IMR-90 (cell line): ENCODE results near the gene ADGRF5. TPM values are rescaled to one million over a fixed set of nuclear protein-coding genes. Genes with fewer than 3 reads are reported as not detected.

ENCODE experiments used
- ATAC-seq: fragments of 200-7000 bp; cut with Tn5 transposase; 2 replicates; pipeline ENCODE4 v1.9.1; 2020; ENCODE audit warnings: low read depth, mild to moderate bottlenecking, moderate library complexity
- BruUV-seq: library from RNA; stranded (reverse); fragments of 400-500 nt; replicated peaks from 2 replicates; lab custom pipeline; 2021; lab: Mats Ljungman, UMichigan
- CTCF ChIA-PET: fragments of 300-600 bp; formaldehyde crosslinking; extraction: SDS; loops from one replicate; lab custom pipeline; 2021; ENCODE audit warnings: antibody characterized with exemption; lab: Yijun Ruan, JAX
- POLR2A ChIA-PET: fragments of 300-600 bp; sonication (Branson Sonifier 250); formaldehyde crosslinking; loops from one replicate; lab custom pipeline; 2022; ENCODE audit warnings: antibody characterized with exemption; ENCODE audit not compliant: unreplicated experiment; lab: Charles Lee
- DNase-seq: peaks from one replicate; pipeline ENCODE4 v3.0.0; 2013
- H2AFZ ChIP-seq: replicated peaks from 2 replicates; pipeline ENCODE3; 2013; ENCODE audit warnings: low read length, mild to moderate bottlenecking; ENCODE audit not compliant: poor library complexity
- H2AK5ac ChIP-seq: 2 replicates; pipeline ENCODE4 v1.6.1; 2013; ENCODE audit warnings: low read depth, low read length, inconsistent platforms
- H2AK9ac ChIP-seq: replicated peaks from 2 replicates; pipeline ENCODE3; 2013; ENCODE audit warnings: mild to moderate bottlenecking, low read depth, low read length, moderate library complexity; ENCODE audit not compliant: poor library complexity
- H2BK120ac ChIP-seq: 2 replicates; pipeline ENCODE4 v1.6.1; 2013; ENCODE audit warnings: low read depth, low read length, inconsistent platforms
- H2BK15ac ChIP-seq: 3 replicates; pipeline ENCODE4 v1.6.1; 2013; ENCODE audit warnings: low read depth, low read length, inconsistent platforms
- H2BK20ac ChIP-seq: 2 replicates; pipeline ENCODE4 v1.6.1; 2013; ENCODE audit warnings: low read depth, mild to moderate bottlenecking, inconsistent platforms, low read length, moderate library complexity
- H2BK5ac ChIP-seq: 2 replicates; pipeline ENCODE4 v1.6.1; 2013; ENCODE audit warnings: mild to moderate bottlenecking, low read depth, low read length, inconsistent platforms; ENCODE audit not compliant: poor library complexity, severe bottlenecking
- H3K14ac ChIP-seq: replicated peaks from 2 replicates; pipeline ENCODE4 v1.6.1; 2013; ENCODE audit warnings: low read depth, low read length, inconsistent platforms
- H3K18ac ChIP-seq: 2 replicates; pipeline ENCODE4 v1.6.1; 2013; ENCODE audit warnings: low read depth, low read length, control low read depth
- H3K23ac ChIP-seq: 2 replicates; pipeline ENCODE4 v1.6.1; 2013; ENCODE audit warnings: low read depth, low read length, inconsistent platforms
- H3K27ac ChIP-seq: 2 replicates; pipeline ENCODE4 v1.5.1; 2013; ENCODE audit warnings: mild to moderate bottlenecking, control low read depth, low read length; ENCODE audit not compliant: insufficient read depth
- H3K27me3 ChIP-seq: 2 replicates; pipeline ENCODE4 v1.6.1; 2013; ENCODE audit warnings: low read length; ENCODE audit not compliant: control insufficient read depth, insufficient read depth
- H3K36me3 ChIP-seq: 2 replicates; pipeline ENCODE4 v1.6.1; 2013; ENCODE audit warnings: low read length, mixed read lengths; ENCODE audit not compliant: control insufficient read depth, insufficient read depth
- H3K4ac ChIP-seq: 2 replicates; pipeline ENCODE4 v1.6.1; 2013; ENCODE audit warnings: low read depth, low read length, inconsistent platforms
- H3K4me1 ChIP-seq: 2 replicates; pipeline ENCODE4 v1.6.1; 2013; ENCODE audit warnings: low read length, mixed read lengths; ENCODE audit not compliant: control insufficient read depth, insufficient read depth
- H3K4me2 ChIP-seq: 2 replicates; pipeline ENCODE4 v1.6.1; 2013; ENCODE audit warnings: low read depth, mild to moderate bottlenecking, control low read depth, low read length, moderate library complexity
- H3K4me3 ChIP-seq: 2 replicates; pipeline ENCODE4 v1.5.1; 2013; ENCODE audit warnings: low read depth, mild to moderate bottlenecking, control low read depth, low read length, moderate library complexity; ENCODE audit not compliant: insufficient read depth
- H3K56ac ChIP-seq: 2 replicates; pipeline ENCODE4 v1.6.1; 2013; ENCODE audit warnings: low read length, inconsistent platforms; ENCODE audit not compliant: insufficient read depth; ENCODE audit errors: extremely low read depth
- H3K79me1 ChIP-seq, 2 experiments: 2 replicates each; pipeline ENCODE4 v1.6.1; 2013; ENCODE audit warnings: low read length in 2 of 2, inconsistent platforms in 1 of 2, low read depth in 1 of 2
- H3K9ac ChIP-seq: 2 replicates; pipeline ENCODE4 v1.6.1; 2013; ENCODE audit warnings: low read depth, low read length, control low read depth
- H3K9me1 ChIP-seq: 2 replicates; pipeline ENCODE4 v1.6.1; 2013; ENCODE audit warnings: low read length, inconsistent platforms; ENCODE audit not compliant: insufficient read depth
- H3K9me3 ChIP-seq: 2 replicates; pipeline ENCODE4 v1.6.1; 2013; ENCODE audit warnings: low read length; ENCODE audit not compliant: control insufficient read depth, insufficient read depth
- H4K20me1 ChIP-seq: 2 replicates; pipeline ENCODE4 v1.6.1; 2013; ENCODE audit warnings: low read length, inconsistent platforms; ENCODE audit not compliant: insufficient read depth
- H4K5ac ChIP-seq: 2 replicates; pipeline ENCODE4 v1.6.1; 2013; ENCODE audit warnings: mild to moderate bottlenecking, low read depth, low read length, control low read depth
- H4K8ac ChIP-seq, 2 experiments: 2 replicates each; pipeline ENCODE4 v1.6.1; 2013; ENCODE audit warnings: low read depth in 2 of 2, low read length in 2 of 2, control low read depth in 1 of 2, inconsistent platforms in 1 of 2
- H4K91ac ChIP-seq: 2 replicates; pipeline ENCODE4 v1.6.1; 2013; ENCODE audit warnings: low read depth, low read length, inconsistent platforms; ENCODE audit not compliant: insufficient read depth
- MAFK ChIP-seq: IDR thresholded peaks from 2 replicates; pipeline ENCODE4 v1.6.1; 2012; ENCODE audit warnings: low read depth, low read length, improper control_type of control experiment
- NFE2L2 ChIP-seq: fragments of 150-350 bp; IDR thresholded peaks from 2 replicates; pipeline ENCODE4 v1.6.1; 2016; ENCODE audit warnings: low read depth, mild to moderate bottlenecking, low read length
- RFX5 ChIP-seq: IDR thresholded peaks from 2 replicates; pipeline ENCODE4 v1.8.0; 2012; ENCODE audit warnings: low read depth, mild to moderate bottlenecking, low read length, moderate library complexity
- WGBS, 2 experiments: methylation state at CpG; one replicate each; pipeline versions ENCODE4 v1.1.5 to v1.1.7; 2013; ENCODE audit warnings: missing lambda C conversion rate in 2 of 2; ENCODE audit not compliant: insufficient read length in 1 of 2; ENCODE audit errors: extremely low coverage in 2 of 2; 5-methylcytosine and 5-hydroxymethylcytosine counted together
- dilution Hi-C: fragments of 300-500 bp; cut with HindIII; formaldehyde crosslinking; loops from one replicate; pipeline ENCODE4 v1.14.3; 2018; ENCODE audit warnings: low sequenced_read_pairs; ENCODE audit not compliant: unreplicated experiment
- in situ Hi-C: fragments of 300-500 bp; cut with MboI; formaldehyde crosslinking; loops from 3 replicates; pipeline ENCODE4 v1.14.3; 2019; ENCODE audit warnings: low sequenced_read_pairs, inconsistent platforms, mixed read lengths
- intact Hi-C: fragments of 100-400 bp; cut with micrococcal nuclease; formaldehyde crosslinking; loops from 2 replicates; pipeline ENCODE4 v1.10.0; 2022
- polyA plus RNA-seq, 3 experiments: library from polyadenylated mRNA; depleted of rRNA; stranded (reverse); fragments of >200 nt; gene quantifications; 2 replicates each; pipeline ENCODE4 v1.2.3, GENCODE V29; 2012; ENCODE audit warnings: low replicate concordance in 1 of 3
- total RNA-seq: library from RNA; depleted of rRNA; stranded (reverse); fragments of >200 nt; gene quantifications from 2 replicates; pipeline ENCODE4 v1.2.3, GENCODE V29; 2012
- TF ChIP-seq, protein P1 (sequence below): fragments of 150-350 bp; IDR thresholded peaks from 2 replicates; pipeline ENCODE4 v1.6.1; 2017; ENCODE audit warnings: mild to moderate bottlenecking, antibody characterized with exemption, low read length, low read depth

Gene ADGRF5
- total and polyA plus RNA-seq, 2 of the 4 experiments (the other 2 are of a cell fraction) = not detected

DNA sequence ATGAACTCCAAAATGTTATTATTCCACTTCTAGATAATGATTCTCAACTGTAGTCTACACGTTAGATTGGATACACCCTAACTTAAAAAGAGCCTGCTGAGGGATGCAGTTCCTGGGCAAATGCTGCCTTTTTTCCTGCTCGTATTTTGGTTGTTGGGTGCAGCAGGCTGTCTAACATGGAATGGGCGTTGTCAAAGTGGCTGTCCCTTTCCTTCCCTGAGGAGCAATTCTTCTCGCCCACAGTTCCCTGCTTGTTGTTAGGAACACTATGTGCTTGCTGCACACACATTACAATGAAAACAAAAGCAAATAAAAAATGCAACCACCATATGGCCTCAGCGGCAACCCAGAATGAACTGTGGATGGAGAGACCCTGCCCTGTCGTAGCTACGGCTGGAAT is 1.7 kb upstream of the ADGRF5 start:
- Histone ChIP-seq H4K91ac (no peak overlapping the region), H3K4ac (no peak overlapping the region), H4K5ac (no peak overlapping the region), H3K56ac (no peak overlapping the region), H3K9me1 (no peaks in the 10 kb centered on the region), H3K79me1 (no peaks in the 10 kb centered on the region), H3K14ac (no peak overlapping the region), H3K36me3 (no peaks in the 10 kb centered on the region), H3K4me2 (no peak overlapping the region), H3K9me3 (no peaks in the 10 kb centered on the region), H2AK9ac (no peak overlapping the region), H3K23ac (no peak overlapping the region), H3K18ac (no peak overlapping the region), H3K4me1 (no peaks in the 10 kb centered on the region), H3K27me3 (no peaks in the 10 kb centered on the region), H3K9ac (no peak overlapping the region), H2BK5ac (no peak overlapping the region), H2AFZ (no peak overlapping the region), H2BK15ac (no peak overlapping the region), H2BK120ac (no peak overlapping the region), H2BK20ac (no peak overlapping the region), H4K20me1 (no peaks in the 10 kb centered on the region), H3K27ac (no peak overlapping the region), H2AK5ac (no peak overlapping the region), H3K4me3 (no peak overlapping the region), H4K8ac (no peak overlapping the region)
- no CpG with 5 or more reads among the region's 7 CpGs for WGBS, 2 experiments
- dilution Hi-C loops (no loop called here), in situ Hi-C loops (no loop called here), intact Hi-C loops (no loop called here)
- no TSS peak for BruUV-seq
- ATAC-seq (no peak), DNase-seq (no peak)
- CTCF ChIA-PET = no interaction called here
- TF ChIP-seq, protein P1, sequence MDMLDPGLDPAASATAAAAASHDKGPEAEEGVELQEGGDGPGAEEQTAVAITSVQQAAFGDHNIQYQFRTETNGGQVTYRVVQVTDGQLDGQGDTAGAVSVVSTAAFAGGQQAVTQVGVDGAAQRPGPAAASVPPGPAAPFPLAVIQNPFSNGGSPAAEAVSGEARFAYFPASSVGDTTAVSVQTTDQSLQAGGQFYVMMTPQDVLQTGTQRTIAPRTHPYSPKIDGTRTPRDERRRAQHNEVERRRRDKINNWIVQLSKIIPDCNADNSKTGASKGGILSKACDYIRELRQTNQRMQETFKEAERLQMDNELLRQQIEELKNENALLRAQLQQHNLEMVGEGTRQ = no peak
- TF ChIP-seq RFX5 (no peak), MAFK (no peak), NFE2L2 (no peak)
- POLR2A ChIA-PET = no interaction called here
